B cell (primary cell): ENCODE measurements around the gene TGFBR3L. TPM values are rescaled to one million over a fixed set of nuclear protein-coding genes. Genes with fewer than 3 reads are reported as not detected.

Experiments used
- ATAC-seq: fragments of 200-7000 bp; cut with Tn5 transposase; one replicate; pipeline ENCODE4 v1.10.0; 2021; ENCODE audit warnings: low read depth, mild to moderate bottlenecking, moderate number of reproducible peaks, moderate library complexity
- CTCF ChIA-PET: fragments of 350-600 bp; sonication (Branson Sonifier 250); formaldehyde crosslinking; loops from one replicate; lab custom pipeline; 2021; ENCODE audit warnings: antibody characterized with exemption, inconsistent platforms; lab: Charles Lee
- POLR2A ChIA-PET: fragments of 350-600 bp; sonication (Branson Sonifier 250); formaldehyde crosslinking; loops from one replicate; lab custom pipeline; 2021; ENCODE audit warnings: antibody characterized with exemption; lab: Charles Lee
- DNase-seq: peaks from one replicate; pipeline ENCODE4 v3.0.0; 2013
- H2AFZ ChIP-seq: 2 replicates; pipeline ENCODE4 v1.6.1; 2012; ENCODE audit warnings: mild to moderate bottlenecking, low read depth, low read length; ENCODE audit not compliant: insufficient read depth, poor library complexity, severe bottlenecking
- H3K27ac ChIP-seq, 2 donors: 1 replicate in 1 of 2; 2 replicates in 1 of 2; pipeline ENCODE4 v1.5.1; 2012 to 2013; ENCODE audit warnings: low read length in 2 of 2, mild to moderate bottlenecking in 2 of 2, moderate library complexity in 1 of 2
- H3K27me3 ChIP-seq, 4 experiments: fragments of 200-600 bp in 1 of 4; sonication (generic) in 1 of 4; replicated peaks in 1 of 4; 1 replicate in 2 of 4; 2 replicates in 2 of 4; pipeline versions ENCODE4 v1.6.1 to v1.7.0; 2013 to 2016; ENCODE audit warnings: low read length in 3 of 4, mild to moderate bottlenecking in 2 of 4, mixed read lengths in 1 of 4, moderate library complexity in 1 of 4; ENCODE audit not compliant: insufficient read depth in 4 of 4, control insufficient read depth in 3 of 4; ENCODE audit errors: control extremely low read depth in 1 of 4
- H3K36me3 ChIP-seq, 2 experiments: replicated peaks in 1 of 2; 1 replicate in 1 of 2; 2 replicates in 1 of 2; pipeline versions ENCODE4 v1.6.1 to v1.7.1; 2013; ENCODE audit warnings: low read length in 1 of 2; ENCODE audit not compliant: insufficient read depth in 2 of 2, control insufficient read depth in 1 of 2; ENCODE audit errors: control extremely low read depth in 1 of 2, extremely low read depth in 1 of 2
- H3K4me1 ChIP-seq, 2 donors: fragments of 200-600 bp in 1 of 2; sonication (generic) in 1 of 2; 1 replicate in 1 of 2; 2 replicates in 1 of 2; pipeline versions ENCODE4 v1.5.1 to v1.6.1; 2013 to 2017; ENCODE audit warnings: low read length in 2 of 2; ENCODE audit not compliant: control insufficient read depth in 2 of 2, insufficient read depth in 2 of 2
- H3K4me2 ChIP-seq: replicated peaks from 2 replicates; pipeline ENCODE3; 2012; ENCODE audit warnings: mild to moderate bottlenecking, low read depth, low read length; ENCODE audit not compliant: poor library complexity, severe bottlenecking
- H3K4me3 ChIP-seq, 5 experiments: fragments of 200-600 bp in 1 of 5; sonication (generic) in 1 of 5; 1 replicate in 3 of 5; 2 replicates in 2 of 5; pipeline versions ENCODE4 v1.5.1 to v1.7.0; 2011 to 2016; ENCODE audit warnings: low read length in 4 of 5, mild to moderate bottlenecking in 4 of 5, low read depth in 2 of 5, control low read depth in 1 of 5, moderate library complexity in 1 of 5; ENCODE audit not compliant: insufficient read depth in 1 of 5; ENCODE audit errors: control extremely low read depth in 1 of 5, extremely low read depth in 1 of 5
- H3K79me2 ChIP-seq: fragments of 200-600 bp; sonication (generic); one replicate; pipeline ENCODE4 v1.6.0; 2016; ENCODE audit warnings: low read length; ENCODE audit not compliant: control insufficient read depth, insufficient read depth
- H3K9ac ChIP-seq: fragments of 200-600 bp; sonication (generic); 2 replicates; pipeline ENCODE4 v1.6.1; 2017; ENCODE audit warnings: mild to moderate bottlenecking, low read length, moderate library complexity
- H3K9me3 ChIP-seq, 3 donors: one replicate each; pipeline versions ENCODE4 v1.6.1 to v1.7.1; 2013; ENCODE audit warnings: low read length in 2 of 3; ENCODE audit not compliant: control insufficient read depth in 2 of 3, insufficient read depth in 1 of 3; ENCODE audit errors: control extremely low read depth in 1 of 3
- H4K20me1 ChIP-seq: 2 replicates; pipeline ENCODE4 v1.6.0; 2012; ENCODE audit warnings: mild to moderate bottlenecking, low read length; ENCODE audit not compliant: insufficient read depth, control insufficient read depth, poor library complexity, severe bottlenecking
- H3K27ac Mint-ChIP-seq: one replicate; pipeline ENCODE4 v1.8.0; 2021; ENCODE audit warnings: mixed read lengths
- H3K27me3 Mint-ChIP-seq: one replicate; pipeline ENCODE4 v1.8.0; 2021; ENCODE audit warnings: mixed read lengths
- H3K4me1 Mint-ChIP-seq: one replicate; pipeline ENCODE4 v1.8.0; 2021; ENCODE audit warnings: mixed read lengths
- H3K4me3 Mint-ChIP-seq: one replicate; pipeline ENCODE4 v1.8.0; 2021; ENCODE audit warnings: mixed read lengths
- H3K9me3 Mint-ChIP-seq: one replicate; pipeline ENCODE4 v1.8.0; 2022; ENCODE audit warnings: mixed read lengths; ENCODE audit not compliant: insufficient read depth
- EZH2 ChIP-seq: IDR thresholded peaks from 2 replicates; pipeline ENCODE4 v1.6.1; 2012; ENCODE audit warnings: borderline replicate concordance, low read depth, mild to moderate bottlenecking, moderate library complexity, low read length; ENCODE audit not compliant: insufficient read depth, poor library complexity, severe bottlenecking
- WGBS: methylation state at CpG from one replicate; pipeline ENCODE4 v1.1.5; 2013; ENCODE audit warnings: missing lambda C conversion rate; ENCODE audit not compliant: insufficient coverage; 5-methylcytosine and 5-hydroxymethylcytosine counted together
- intact Hi-C: fragments of 100-400 bp; cut with micrococcal nuclease; formaldehyde crosslinking; loops from one replicate; pipeline ENCODE4 v1.10.0; 2022
- polyA plus RNA-seq: library from polyadenylated mRNA; depleted of rRNA; stranded (reverse); fragments of >200 nt; gene quantifications from 2 replicates; pipeline ENCODE4 v1.2.3, GENCODE V29; 2012
- total RNA-seq, 2 donors: library from RNA; stranded (reverse); fragments of 120-200 nt in 1 of 2; gene quantifications; 1 replicate in 1 of 2; 2 replicates in 1 of 2; pipeline versions ENCODE4 v1.2.3 to v1.2.4, GENCODE V29; 2013 to 2022
- TF ChIP-seq, protein P1 (sequence below): fragments of 200-600 bp; IDR thresholded peaks from one replicate; pipeline ENCODE4 v1.8.0; 2022; ENCODE audit warnings: antibody characterized with exemption, mild to moderate bottlenecking

The TGFBR3L gene
- total and polyA plus RNA-seq, 2 donors (not counting 1 experiment from before 2014, with no cell fraction given), result 0.21 to 0.22 TPM

DNA sequence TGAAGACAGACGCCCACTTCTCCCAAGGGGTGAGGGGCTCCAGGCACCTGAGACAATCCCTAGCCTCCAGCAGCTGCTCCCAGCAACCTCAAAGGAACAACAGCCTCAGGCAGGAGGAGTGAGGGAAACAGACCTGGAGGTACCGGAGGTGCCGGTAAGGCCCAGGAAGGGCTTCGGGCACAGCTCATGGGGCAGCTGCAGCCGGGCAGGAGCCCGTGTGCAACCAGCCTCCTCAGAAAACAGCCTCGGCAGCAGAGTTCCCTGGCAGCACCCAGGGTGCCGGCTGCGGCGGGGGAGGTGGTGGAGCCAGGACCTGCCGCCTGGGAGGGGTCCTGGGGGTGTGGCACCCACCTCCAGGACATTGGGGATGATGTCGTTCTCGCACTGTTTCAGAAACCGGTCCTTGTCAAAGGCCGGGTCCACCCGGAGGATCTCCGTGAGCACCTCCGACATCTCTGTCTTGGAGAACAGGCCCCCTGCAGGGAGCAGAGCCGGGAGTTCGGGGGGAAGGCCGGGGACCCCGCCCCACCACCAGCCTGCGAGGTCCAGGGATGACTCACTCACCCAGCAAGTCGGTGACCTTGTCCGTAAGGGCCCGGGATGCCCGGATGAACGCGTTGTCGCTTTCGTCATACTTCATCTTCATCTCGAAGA is 17.8 kb downstream of the TGFBR3L start:
- peak; percentile 23 for DNase-seq
- POLR2A ChIA-PET, result no interaction called here
- peaks cover 2 to 58% of the 10 kb centered on the region in 2 experiments for H3K36me3 ChIP-seq
- peaks cover 1% of the 10 kb centered on the region for H3K79me2 ChIP-seq
- H3K27ac ChIP-seq, result no peak overlapping the region
- H3K9me3 ChIP-seq, result no peaks in the 10 kb centered on the region
- H3K4me2 ChIP-seq, result no peak overlapping the region
- no peak overlapping the region for H3K9ac ChIP-seq
- WGBS, result 98% methylated on average over 24 of the region's 32 CpGs
- no peaks in the 10 kb centered on the region for H3K4me1 ChIP-seq
- Mint-ChIP-seq H3K4me1 (peaks cover 1% of the 10 kb centered on the region), H3K27me3 (no peaks in the 10 kb centered on the region), H3K9me3 (no peaks in the 10 kb centered on the region), H3K4me3 (no peak overlapping the region), H3K27ac (no peak overlapping the region)
- no peak for TF ChIP-seq EZH2
- TF ChIP-seq, protein P1, sequence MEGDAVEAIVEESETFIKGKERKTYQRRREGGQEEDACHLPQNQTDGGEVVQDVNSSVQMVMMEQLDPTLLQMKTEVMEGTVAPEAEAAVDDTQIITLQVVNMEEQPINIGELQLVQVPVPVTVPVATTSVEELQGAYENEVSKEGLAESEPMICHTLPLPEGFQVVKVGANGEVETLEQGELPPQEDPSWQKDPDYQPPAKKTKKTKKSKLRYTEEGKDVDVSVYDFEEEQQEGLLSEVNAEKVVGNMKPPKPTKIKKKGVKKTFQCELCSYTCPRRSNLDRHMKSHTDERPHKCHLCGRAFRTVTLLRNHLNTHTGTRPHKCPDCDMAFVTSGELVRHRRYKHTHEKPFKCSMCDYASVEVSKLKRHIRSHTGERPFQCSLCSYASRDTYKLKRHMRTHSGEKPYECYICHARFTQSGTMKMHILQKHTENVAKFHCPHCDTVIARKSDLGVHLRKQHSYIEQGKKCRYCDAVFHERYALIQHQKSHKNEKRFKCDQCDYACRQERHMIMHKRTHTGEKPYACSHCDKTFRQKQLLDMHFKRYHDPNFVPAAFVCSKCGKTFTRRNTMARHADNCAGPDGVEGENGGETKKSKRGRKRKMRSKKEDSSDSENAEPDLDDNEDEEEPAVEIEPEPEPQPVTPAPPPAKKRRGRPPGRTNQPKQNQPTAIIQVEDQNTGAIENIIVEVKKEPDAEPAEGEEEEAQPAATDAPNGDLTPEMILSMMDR, result no peak
- intact Hi-C loops, result no loop called here
- H4K20me1 ChIP-seq, result peaks cover 19% of the 10 kb centered on the region
- H3K27me3 ChIP-seq, result no peaks in the 10 kb centered on the region
- no peak overlapping the region for H2AFZ ChIP-seq
- H3K4me3 ChIP-seq, result no peak overlapping the region
- CTCF ChIA-PET, result no interaction called here
- no peak for ATAC-seq

DNA sequence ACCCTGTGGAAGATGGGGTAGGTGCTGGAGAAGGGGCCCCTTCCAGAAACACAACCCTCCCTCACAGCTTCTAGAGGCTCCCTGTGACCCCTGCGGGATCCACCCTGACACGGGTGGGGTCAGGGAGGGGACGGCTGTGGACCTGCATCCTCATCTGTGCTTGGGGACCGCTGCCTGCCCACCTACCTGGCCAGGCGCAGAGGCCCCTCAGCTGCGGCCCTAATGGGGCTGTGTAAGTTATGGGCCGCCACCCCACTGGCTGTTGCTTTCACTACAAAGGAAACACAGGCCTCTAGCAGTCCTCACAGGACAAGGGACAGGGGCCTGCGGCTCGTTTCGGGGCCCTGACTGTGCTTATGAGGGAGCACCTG is 18.3 kb downstream of the TGFBR3L start:
- Histone ChIP-seq H3K9ac (no peak overlapping the region), H3K79me2 (peaks cover 6% of the 10 kb centered on the region), H3K36me3 (peaks cover 2 to 61% of the 10 kb centered on the region in 2 experiments), H2AFZ (no peak overlapping the region), H3K4me1 (no peaks in the 10 kb centered on the region), H3K27me3 (no peaks in the 10 kb centered on the region), H3K4me2 (no peak overlapping the region), H3K9me3 (no peaks in the 10 kb centered on the region), H3K4me3 (no peak overlapping the region), H3K27ac (no peak overlapping the region), H4K20me1 (peaks cover 22% of the 10 kb centered on the region)
- intact Hi-C loops, result no loop called here
- 96% methylated on average over 5 of the region's 10 CpGs for WGBS
- POLR2A ChIA-PET, result no interaction called here
- Mint-ChIP-seq H3K27me3 (no peaks in the 10 kb centered on the region), H3K4me3 (no peak overlapping the region), H3K4me1 (no peaks in the 10 kb centered on the region), H3K9me3 (no peaks in the 10 kb centered on the region), H3K27ac (no peak overlapping the region)
- TF ChIP-seq EZH2, result no peak
- TF ChIP-seq, protein P1, result no peak
- ATAC-seq (no peak), DNase-seq (peak; percentile 13)
- CTCF ChIA-PET, result no interaction called here
